ENCODE results near the gene SLC25A30. TPM values are rescaled to one million over a fixed set of nuclear protein-coding genes. Genes with fewer than 3 reads are reported as not detected.
A peak's percentile ranks its signal among the peaks of the same experiment; 100 is the strongest.
"Not testable (repeated sequence)": the region's sequence is repeated elsewhere in the genome, so short reads cannot be mapped to it uniquely, and the experiment has no call there.

Gene SLC25A30
- total RNA-seq, 6 experiments from 2014 or later: 16.5 to 27.2 (median 18.8) TPM

- Mint-ChIP-seq H3K4me1 (ENCODE audit: low read depth) (peaks cover 6% of the 10 kb centered on the region), H3K27me3 (ENCODE audit: insufficient read depth) (no peaks in the 10 kb centered on the region; the same call in none of the 2 replicates), H3K27ac (no peak overlapping the region), H3K4me3 (no peak overlapping the region), H3K9me3 (no peaks in the 10 kb centered on the region; the same call in 1 of the 2 replicates), H3K36me3 (ENCODE audit: low read depth) (peaks cover 33% of the 10 kb centered on the region)
- DNase-seq: no peak
- TF ChIP-seq CTCF (IDR thresholded peaks at IDR 0.05): no peak
Measured at GRCh38 chr13:45356966-45357672, 61.1 kb downstream of the SLC25A30 start.

GRCh38 chr13:45353895-45354294 is 64.3 kb downstream of the SLC25A30 start:
- Mint-ChIP-seq H3K27ac (no peak overlapping the region), H3K36me3 (ENCODE audit: low read depth) (peaks cover 26% of the 10 kb centered on the region), H3K4me1 (ENCODE audit: low read depth) (peaks cover 10% of the 10 kb centered on the region), H3K27me3 (ENCODE audit: insufficient read depth) (no peaks in the 10 kb centered on the region; the same call in 1 of the 2 replicates), H3K9me3 (no peaks in the 10 kb centered on the region), H3K4me3 (no peak overlapping the region)
- no peak for DNase-seq
- TF ChIP-seq CTCF (IDR thresholded peaks at IDR 0.05): no peak

- Mint-ChIP-seq H3K4me1 (ENCODE audit: low read depth) (peaks cover 10% of the 10 kb centered on the region), H3K4me3 (no peak overlapping the region), H3K27me3 (ENCODE audit: insufficient read depth) (no peaks in the 10 kb centered on the region; the same call in 1 of the 2 replicates), H3K9me3 (no peaks in the 10 kb centered on the region), H3K27ac (no peak overlapping the region), H3K36me3 (ENCODE audit: low read depth) (peaks cover 15% of the 10 kb centered on the region)
- no peak for TF ChIP-seq CTCF (IDR thresholded peaks at IDR 0.05)
- no peak for DNase-seq
Measured at GRCh38 chr13:45352031-45352430, 66.1 kb downstream of the SLC25A30 start.

- H3K27me3 Mint-ChIP-seq (ENCODE audit: insufficient read depth): no peaks in the 10 kb centered on the region; the same call in 1 of the 2 replicates
- H3K27ac Mint-ChIP-seq: no peak overlapping the region
- DNase-seq: no peak
- peaks cover 10% of the 10 kb centered on the region for H3K4me1 Mint-ChIP-seq (ENCODE audit: low read depth)
- peaks cover 8% of the 10 kb centered on the region for H3K36me3 Mint-ChIP-seq (ENCODE audit: low read depth)
- no peak overlapping the region for H3K4me3 Mint-ChIP-seq
- TF ChIP-seq CTCF (IDR thresholded peaks at IDR 0.05): no peak
- H3K9me3 Mint-ChIP-seq: no peaks in the 10 kb centered on the region
Measured at GRCh38 chr13:45350152-45350551, 68.0 kb downstream of the SLC25A30 start.

DNA sequence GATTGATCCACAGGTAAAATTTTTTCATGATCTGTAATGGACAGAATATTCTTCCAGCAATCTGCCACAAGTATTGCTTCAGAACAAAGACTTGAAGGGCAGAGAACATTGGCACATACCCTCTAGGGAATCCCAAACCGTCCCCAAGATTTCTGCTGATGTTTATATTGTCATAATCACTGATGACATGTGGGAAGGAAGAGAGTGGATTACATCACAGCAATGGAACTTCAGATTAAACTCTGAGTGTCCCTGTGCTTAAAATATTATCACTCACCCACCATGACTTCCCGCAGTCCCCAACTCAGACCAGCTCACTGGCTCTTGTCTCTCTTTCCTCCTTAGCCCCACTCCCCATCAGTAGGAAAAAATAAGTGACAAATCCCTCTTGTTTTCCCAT is 68.7 kb downstream of the SLC25A30 start:
- DNase-seq: peak; percentile 35
- Mint-ChIP-seq H3K36me3 (ENCODE audit: low read depth) (peaks cover 11% of the 10 kb centered on the region), H3K4me1 (ENCODE audit: low read depth) (peaks cover 10% of the 10 kb centered on the region), H3K4me3 (no peak overlapping the region), H3K27me3 (ENCODE audit: insufficient read depth) (no peaks in the 10 kb centered on the region; the same call in 1 of the 2 replicates), H3K27ac (peak overlapping the region; percentile 80), H3K9me3 (no peaks in the 10 kb centered on the region)
- TF ChIP-seq CTCF (IDR thresholded peaks at IDR 0.05): no peak

GRCh38 chr13:45344064-45344463 is 74.1 kb downstream of the SLC25A30 start:
- not testable (repeated sequence) for DNase-seq, H3K4me3 Mint-ChIP-seq, H3K9me3 Mint-ChIP-seq, H3K27ac Mint-ChIP-seq
- Mint-ChIP-seq H3K4me1 (ENCODE audit: low read depth) (peaks cover 20% of the 10 kb centered on the region), H3K36me3 (ENCODE audit: low read depth) (peaks cover 24% of the 10 kb centered on the region), H3K27me3 (ENCODE audit: insufficient read depth) (peaks cover 13% of the 10 kb centered on the region)

Measured in HFFc6 (cell line).